Subcutaneous preadipocyte (primary cell): ENCODE measurements around the gene FITM1. TPM values are rescaled to one million over a fixed set of nuclear protein-coding genes. Genes with fewer than 3 reads are reported as not detected.

ENCODE experiments used
- small RNA-seq: library from RNA; depleted of rRNA; stranded (forward); fragments of <200 nt; gene quantifications from one replicate; pipeline ENCODE3, GENCODE V24; 2012
- total RNA-seq: library from RNA; depleted of rRNA; stranded (reverse); fragments of >200 nt; gene quantifications from 2 replicates; pipeline ENCODE4 v1.2.3, GENCODE V29; 2012

Gene FITM1, protein sequence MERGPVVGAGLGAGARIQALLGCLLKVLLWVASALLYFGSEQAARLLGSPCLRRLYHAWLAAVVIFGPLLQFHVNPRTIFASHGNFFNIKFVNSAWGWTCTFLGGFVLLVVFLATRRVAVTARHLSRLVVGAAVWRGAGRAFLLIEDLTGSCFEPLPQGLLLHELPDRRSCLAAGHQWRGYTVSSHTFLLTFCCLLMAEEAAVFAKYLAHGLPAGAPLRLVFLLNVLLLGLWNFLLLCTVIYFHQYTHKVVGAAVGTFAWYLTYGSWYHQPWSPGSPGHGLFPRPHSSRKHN
- total RNA-seq = 0.37 TPM in 1 of 2 replicates, not detected in the other

DNA sequence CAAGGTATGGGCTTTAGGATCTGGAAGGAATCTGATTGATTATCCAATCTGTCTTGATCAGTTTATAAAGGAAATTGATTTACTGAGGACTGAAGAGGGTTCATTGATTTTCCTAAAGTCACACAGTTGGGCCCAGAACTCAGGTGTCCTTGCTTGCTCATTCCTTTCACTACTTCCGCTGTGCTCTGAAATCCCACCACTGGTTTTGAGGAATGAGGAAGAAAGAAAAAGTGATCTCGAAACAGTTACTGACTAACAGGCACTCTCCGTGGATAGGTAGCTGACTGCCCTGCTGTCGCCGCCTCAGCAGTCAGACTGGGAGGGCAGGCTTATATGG, at the start of gene FITM1:
TSS of gene FITM1 (plus strand) at position 280 of the 337 bp plus-strand sequence. CDS start 905 bp downstream, outside the sequence.

DNA sequence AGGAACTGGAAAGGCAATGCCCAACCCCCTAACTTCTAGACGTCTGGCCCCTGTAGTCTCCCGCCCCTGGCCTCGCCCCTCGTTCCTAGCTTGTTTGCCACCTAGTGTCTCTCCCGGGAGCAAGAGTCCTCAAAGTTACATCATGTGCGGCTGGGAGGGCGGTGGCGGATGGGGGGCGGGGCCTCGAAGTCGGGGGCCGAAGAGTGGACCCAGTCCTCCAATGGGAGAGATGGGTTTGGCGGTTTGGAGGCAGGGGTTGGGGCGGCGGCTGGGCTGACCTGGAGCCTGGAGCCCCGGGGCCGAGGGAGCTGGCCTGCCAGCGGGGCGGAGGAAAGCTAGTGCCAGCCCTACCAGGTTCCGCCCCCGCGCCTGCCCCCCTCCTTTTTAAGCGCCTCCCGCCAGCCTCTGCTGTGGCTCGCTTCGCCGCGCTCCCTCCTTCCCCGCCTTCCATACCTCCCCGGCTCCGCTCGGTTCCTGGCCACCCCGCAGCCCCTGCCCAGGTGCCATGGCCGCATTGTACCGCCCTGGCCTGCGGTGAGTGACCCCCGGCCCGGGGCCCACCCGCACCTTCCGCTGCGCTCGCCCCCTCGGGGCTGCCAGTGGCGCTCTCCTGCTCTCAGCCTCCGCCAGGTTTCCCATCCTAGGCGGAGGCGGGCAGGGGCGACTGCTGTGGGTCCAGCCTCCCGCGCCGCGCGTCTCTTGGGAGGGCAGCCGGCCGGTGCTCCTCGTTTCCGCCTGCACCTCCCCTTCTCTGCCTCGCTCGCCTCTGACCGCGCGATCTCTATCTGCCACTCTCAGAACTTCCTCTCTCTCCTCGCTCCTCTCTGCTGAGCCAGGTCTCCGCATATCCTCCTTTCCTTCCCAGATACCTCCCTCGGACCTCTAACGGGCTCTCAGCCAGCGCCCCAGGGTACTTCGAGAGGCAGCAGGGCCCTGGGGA, 36.3 kb upstream of the FITM1 start, which contains the start of gene PCK2:
TSS of gene PCK2 (plus strand) at position 411 of the 940 bp plus-strand sequence. CDS start at position 506, 95 bp downstream.

DNA sequence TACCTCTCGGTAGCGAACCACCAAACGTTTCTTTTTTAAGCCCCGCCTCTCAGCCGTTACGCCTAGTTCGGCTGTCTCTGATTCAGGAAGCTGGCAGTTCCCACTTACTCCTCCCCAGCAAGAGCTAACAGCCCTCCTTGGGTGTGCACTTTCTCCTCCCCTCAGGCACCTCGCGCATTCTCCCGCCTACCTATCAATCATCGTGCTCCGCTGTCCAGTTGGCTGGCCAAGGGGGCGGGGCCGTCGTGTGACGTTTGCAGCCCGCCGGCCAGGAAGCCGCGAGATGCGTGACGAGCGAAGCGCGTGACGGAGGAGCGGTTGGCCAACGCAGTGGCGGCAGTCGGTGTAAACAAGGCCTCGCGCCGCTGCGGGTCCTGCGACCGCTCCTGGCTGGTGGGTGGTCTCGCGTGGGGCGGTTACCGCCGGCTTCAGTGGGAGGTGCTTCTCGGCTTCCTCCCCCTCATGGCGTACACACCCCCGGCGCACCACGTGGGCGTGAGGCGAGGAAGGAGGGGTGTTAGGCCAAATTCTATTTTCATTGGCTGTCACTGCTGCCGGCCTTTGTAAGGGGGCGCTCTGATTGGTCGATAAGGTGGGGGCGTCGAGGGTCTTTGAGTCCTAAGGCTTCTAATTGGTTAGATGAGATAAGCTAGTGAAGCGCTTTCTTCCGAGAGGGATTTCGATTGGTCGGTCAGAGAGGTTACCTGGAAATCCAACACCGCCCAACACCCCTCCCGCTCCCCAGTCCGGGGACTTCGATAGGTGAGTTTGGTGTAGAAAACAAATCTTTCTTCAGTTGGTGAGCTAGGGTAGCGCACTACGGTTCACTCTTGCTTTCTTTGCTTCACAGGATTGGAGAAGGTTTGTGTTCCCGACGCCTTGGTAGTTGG, 15.7 kb upstream of the FITM1 start, which contains the start of the genes DCAF11 and NRL:
TSS of gene DCAF11 (plus strand) at position 246 of the 890 bp plus-strand sequence. CDS start 818 bp downstream, outside the sequence.
TSS of gene NRL (minus strand) at position 418 of the 890 bp plus-strand sequence. CDS start 32,101 bp downstream, outside the sequence.

DNA sequence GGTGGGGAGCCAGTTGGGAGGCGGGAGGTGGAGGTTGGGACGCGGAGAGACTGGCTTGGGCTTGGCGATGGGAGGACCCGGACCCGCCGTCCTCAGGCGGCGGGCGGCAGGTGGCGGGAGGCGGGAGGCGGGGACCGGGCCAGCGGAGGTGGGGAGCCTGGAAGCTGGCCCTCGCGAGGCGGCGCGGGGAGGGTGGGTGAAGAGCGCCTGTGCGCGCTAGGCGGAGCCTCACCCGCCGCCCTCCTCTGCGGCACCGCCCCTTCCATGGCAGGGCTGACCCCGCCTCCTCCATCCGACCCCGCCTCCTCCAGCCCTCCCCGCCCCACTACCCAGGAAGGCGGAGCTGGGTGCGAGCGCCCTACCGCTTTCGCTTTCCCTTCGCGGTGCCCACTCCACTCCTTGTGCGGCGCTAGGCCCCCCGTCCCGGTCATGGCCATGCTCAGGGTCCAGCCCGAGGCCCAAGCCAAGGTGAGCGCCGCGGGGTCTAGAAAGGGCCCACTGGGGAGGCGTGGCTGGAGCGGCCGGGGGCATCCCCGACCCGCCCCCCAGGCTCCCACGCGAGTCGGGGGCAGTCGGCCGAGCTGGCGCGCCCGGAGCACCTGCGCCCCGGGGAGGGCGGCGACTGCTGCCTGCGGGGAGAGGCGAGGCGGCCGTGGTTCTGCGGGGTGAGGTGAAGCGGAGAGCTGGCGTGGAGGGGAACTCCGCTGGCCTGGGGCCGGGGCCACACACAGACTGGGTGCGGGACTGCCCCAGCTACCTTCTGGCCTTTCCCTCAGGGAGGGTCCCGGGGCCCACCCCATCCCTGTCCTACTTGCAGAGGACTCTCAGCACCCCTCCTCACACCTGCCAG, 5.6 kb downstream of the FITM1 start, which contains the start of gene PSME1:
TSS of gene PSME1 (plus strand) at position 361 of the 850 bp plus-strand sequence. CDS start at position 430, 69 bp downstream.

DNA sequence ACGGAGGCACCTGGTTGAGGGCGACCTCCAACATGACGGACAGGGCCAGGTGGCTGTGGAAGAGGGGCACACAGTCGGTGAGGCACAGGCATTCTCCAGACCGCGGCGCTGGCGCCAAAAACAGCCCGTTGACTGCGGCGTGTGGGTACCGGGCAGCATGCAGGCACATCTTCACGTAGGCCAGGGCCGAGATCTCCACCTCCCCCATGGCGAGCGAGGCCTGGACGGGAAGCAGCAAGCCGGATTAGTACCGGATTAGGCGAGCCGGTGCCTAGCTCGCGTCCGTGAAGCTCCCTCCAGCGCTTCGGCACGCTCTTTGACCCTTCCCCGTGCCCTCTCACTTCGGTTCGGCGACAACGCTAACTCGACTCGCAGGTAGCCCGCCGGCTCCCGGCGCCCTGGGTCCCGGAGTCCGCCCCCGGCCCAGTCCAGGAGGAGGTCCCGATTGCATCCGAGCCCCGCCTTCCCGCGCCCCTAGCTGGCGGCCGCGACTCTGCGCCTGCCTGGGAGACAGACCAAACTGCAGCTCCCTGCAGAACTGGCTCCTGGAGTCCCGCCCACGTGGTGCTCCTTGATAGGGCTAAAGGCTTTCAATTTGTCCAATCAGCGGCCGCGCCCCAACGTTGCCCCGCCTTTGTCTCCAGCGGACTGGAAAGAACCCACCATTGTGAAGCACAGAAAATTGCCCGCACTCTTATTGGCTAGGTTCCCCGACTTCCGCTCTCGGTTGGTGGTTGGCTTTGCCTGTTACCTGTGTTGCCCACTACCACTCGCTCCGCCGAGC, 10.8 kb downstream of the FITM1 start, which contains the start of gene EMC9:
TSS of gene EMC9 (minus strand) at position 495 of the 784 bp plus-strand sequence. CDS start at position 208, 287 bp downstream.

DNA sequence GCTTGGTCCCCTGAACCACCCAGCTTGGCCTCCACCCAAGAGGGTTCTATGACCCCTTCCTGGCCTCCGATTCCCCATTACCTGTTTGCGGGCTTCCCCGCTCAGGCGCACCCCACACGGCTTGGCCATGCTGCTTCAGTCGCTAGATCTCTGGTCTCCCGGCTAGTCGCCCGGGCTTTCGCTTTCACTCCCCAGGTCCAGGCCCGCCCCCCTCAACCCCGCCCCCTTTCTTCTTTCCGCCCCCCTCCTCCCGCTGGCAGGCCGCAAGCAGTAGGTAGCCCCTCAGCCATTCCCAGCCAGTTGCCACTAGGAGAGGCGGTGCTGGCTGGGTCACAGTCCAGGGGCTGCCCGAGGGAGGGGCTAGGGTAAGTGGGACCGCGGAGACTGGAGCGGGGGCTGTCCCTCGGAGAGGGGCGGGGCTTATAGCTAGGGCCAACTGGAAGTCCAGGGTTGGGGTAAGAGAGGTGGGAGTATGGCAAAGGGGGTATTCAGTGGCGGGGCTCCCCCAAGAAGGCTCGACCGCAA, 16.1 kb downstream of the FITM1 start, which contains the start of gene PSME2:
TSS of gene PSME2 (minus strand) at position 158 of the 525 bp plus-strand sequence. CDS start at position 129, 29 bp downstream.

DNA sequence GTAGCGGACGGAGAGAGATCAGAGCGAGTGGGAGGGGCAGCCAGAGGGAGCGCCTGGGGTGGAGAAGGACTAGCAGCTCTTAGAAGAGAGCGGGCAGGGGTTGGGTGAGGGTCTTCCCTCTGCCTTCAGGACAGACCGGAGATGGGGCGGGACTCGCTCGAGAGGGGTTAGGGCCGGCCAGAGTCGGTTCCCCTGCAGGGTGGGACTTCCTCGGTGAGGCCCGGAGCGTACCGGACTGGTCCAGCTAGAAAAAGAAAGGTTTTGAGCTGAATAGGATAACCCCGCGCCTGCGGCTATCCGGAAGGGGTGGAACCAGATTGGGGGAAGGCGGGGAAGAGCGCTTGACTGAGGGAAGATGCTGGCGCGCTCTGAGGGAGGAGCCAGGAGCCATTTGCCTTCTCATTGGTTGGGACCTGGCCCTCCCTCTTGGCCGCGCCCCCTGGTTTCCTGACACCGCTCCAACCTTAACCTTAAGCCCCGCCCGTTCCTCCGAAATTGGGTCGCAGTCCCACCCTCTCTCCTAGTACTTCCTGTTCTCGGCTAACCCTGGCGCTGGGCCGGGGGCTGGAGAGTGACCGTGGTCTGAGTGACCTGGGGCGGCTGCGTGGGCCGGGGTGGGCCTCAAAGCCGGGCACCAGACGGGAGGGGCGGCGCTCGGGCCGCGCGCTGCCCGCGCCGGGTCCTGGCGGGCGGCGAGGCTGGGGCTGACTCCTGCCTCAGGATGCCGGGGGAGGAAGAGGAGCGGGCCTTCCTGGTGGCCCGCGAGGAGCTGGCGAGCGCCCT, 16.7 kb downstream of the FITM1 start, which contains the start of gene RNF31:
TSS of gene RNF31 (plus strand) at position 521 of the 783 bp plus-strand sequence. CDS start at position 722, 201 bp downstream.

DNA sequence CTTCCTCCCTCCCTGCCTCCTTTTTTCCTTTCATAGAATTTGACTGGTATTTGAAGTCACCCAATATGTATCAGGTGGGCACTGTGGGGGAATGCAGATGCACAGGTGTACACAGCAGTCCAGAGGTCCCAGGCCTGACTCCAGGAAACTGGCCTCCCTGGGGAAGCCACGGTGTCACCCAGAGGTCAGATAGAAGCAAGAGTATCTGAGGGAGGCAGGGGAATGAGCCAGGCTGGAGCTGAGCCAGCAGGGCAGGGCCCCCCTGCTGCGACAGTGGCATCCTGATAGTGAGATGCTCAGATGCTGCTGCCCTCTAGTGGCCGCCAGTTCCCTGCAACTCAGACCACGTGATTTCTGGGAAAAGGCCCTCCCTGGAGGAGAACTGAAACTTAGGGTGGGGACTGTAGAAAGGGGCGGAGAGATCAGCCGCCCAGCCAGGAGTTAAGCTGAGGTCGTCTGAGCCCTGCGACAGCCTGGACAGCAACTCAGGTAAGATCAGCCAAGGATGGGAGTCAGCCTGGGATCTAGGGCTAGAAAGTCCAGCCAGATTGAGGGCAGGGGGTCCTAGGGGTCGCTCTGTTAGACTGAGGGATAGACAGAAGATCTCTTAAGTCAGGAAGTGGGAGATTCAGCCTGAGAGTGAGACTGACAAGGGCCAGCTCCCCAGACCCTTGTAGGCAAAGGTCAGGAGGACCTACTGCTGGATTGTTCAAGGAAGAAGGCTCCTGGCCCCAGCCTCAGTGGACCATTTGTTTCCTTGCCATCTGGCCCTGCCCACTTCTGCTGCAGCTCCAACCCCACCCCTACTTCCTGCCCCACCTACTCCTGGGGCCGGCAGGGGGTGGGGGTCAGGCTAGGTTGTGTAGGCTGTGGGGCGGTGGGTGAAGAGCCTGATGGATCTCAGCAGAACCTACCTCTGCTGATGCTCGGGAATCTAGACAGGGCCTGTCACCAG, 30.7 kb downstream of the FITM1 start, which contains the start of gene IRF9:
TSS of gene IRF9 (plus strand) at position 416 of the 955 bp plus-strand sequence. CDS start 880 bp downstream, outside the sequence.

DNA sequence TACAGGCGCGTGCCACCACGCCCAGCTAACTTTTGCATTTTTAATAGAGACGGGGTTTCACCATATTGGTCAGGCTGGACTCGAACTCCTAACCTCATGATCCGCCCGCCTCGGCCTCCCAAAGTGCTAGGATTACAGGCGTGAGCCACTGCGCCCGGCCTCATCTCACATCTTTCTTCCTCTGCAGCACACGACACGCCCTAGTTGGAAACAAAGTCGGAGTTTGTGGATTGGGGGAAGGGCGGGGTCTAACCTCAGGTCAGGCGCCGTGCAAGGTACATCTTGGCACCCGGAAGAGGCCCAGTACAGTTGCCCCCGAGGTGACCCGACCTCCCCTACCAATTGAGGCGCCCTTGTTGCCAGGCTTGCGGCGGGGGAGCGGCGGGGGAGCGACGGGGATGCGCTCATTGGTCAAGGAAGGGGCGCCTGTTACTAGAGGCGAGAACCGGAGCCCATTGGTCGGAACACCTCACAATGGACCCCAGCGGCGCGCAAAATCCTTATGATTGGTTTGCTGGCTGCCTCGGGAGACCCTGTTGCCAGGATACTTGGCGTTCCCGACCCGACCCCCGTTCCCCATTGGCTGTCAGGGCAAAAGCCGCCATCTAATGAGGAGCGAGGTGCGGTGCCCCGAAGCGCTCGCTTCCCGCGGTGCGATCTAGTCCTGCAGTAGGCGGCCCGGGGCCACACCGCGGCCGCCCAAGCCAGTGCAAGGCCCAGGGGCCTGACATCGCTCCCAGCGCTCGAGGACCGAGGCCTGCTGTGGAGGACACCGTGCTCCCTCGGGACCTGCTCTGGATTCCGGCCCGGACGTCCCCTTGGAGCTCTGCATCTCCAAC, 41.2 kb downstream of the FITM1 start, which contains the start of gene REC8:
TSS of gene REC8 (plus strand) at position 659 of the 839 bp plus-strand sequence. CDS start 473 bp downstream, outside the sequence.

Small RNA genes within 50 kb of the gene (small RNA-seq; reads per million reads assigned to genes)
- gene IPO4 = 0.19 reads per million
- gene IRF9 = not detected
- gene RNA5SP383 = 0.22 reads per million

Other genes starting within 250 kb of the FITM1 start
- gene DHRS4, start 176.9 kb upstream of the FITM1 start, total RNA-seq = 35.0 and 41.2 TPM in 2 replicates
- gene DHRS4L2, start 141.7 kb upstream of the FITM1 start, total RNA-seq = 9.2 and 11.0 TPM in 2 replicates
- under 0.01 TPM in 1 of 2 replicates, not detected in the other for gene CARMIL3, start 78.7 kb upstream of the FITM1 start, total RNA-seq
- not detected in 2 replicates for gene CPNE6, start 59.1 kb upstream of the FITM1 start, total RNA-seq
- gene PCK2, start 36.3 kb upstream of the FITM1 start, total RNA-seq = 10.3 and 13.9 TPM in 2 replicates
- gene DCAF11, start 15.9 kb upstream of the FITM1 start, total RNA-seq = 44.5 and 46.1 TPM in 2 replicates
- 0.78 and 1.1 TPM in 2 replicates for gene NRL, start 15.7 kb upstream of the FITM1 start, total RNA-seq
- gene PSME1, start 5.5 kb downstream of the FITM1 start, total RNA-seq = 62.9 and 93.7 TPM in 2 replicates
- 12.1 and 13.3 TPM in 2 replicates for gene EMC9, start 10.9 kb downstream of the FITM1 start, total RNA-seq
- 72.1 and 87.5 TPM in 2 replicates for gene PSME2, start 16.0 kb downstream of the FITM1 start, total RNA-seq
- gene RNF31, start 16.8 kb downstream of the FITM1 start, total RNA-seq = 40.8 and 43.8 TPM in 2 replicates
- gene IRF9, start 30.6 kb downstream of the FITM1 start, total RNA-seq = 38.3 and 59.5 TPM in 2 replicates
- 1.8 TPM in 2 replicates for gene REC8, start 41.4 kb downstream of the FITM1 start, total RNA-seq
- 74.6 and 97.4 TPM in 2 replicates for gene IPO4, start 58.2 kb downstream of the FITM1 start, total RNA-seq
- 53.2 and 56.2 TPM in 2 replicates for gene TM9SF1, start 64.8 kb downstream of the FITM1 start, total RNA-seq
- under 0.01 and 0.20 TPM in 2 replicates for gene TSSK4, start 75.0 kb downstream of the FITM1 start, total RNA-seq
- 10.0 and 10.3 TPM in 2 replicates for gene CHMP4A, start 82.8 kb downstream of the FITM1 start, total RNA-seq
- gene MDP1, start 85.4 kb downstream of the FITM1 start, total RNA-seq = 10.8 and 14.7 TPM in 2 replicates
- 84.3 and 102 TPM in 2 replicates for gene NEDD8, start 101.7 kb downstream of the FITM1 start, total RNA-seq
- 54.2 and 64.3 TPM in 2 replicates for gene GMPR2, start 102.3 kb downstream of the FITM1 start, total RNA-seq
- 37.7 and 46.3 TPM in 2 replicates for gene TINF2, start 112.0 kb downstream of the FITM1 start, total RNA-seq
- gene TGM1, start 132.5 kb downstream of the FITM1 start, total RNA-seq = 0.78 and 1.1 TPM in 2 replicates
- gene RABGGTA, start 140.9 kb downstream of the FITM1 start, total RNA-seq = 22.4 and 30.1 TPM in 2 replicates
- gene DHRS1, start 169.1 kb downstream of the FITM1 start, total RNA-seq = 10.0 and 16.2 TPM in 2 replicates
- 19.1 and 27.2 TPM in 2 replicates for gene NOP9, start 169.2 kb downstream of the FITM1 start, total RNA-seq
- 1.2 and 2.2 TPM in 2 replicates for gene CIDEB, start 177.3 kb downstream of the FITM1 start, total RNA-seq
- gene LTB4R2, start 179.5 kb downstream of the FITM1 start, total RNA-seq = 5.3 and 5.5 TPM in 2 replicates
- 1.4 and 2.2 TPM in 2 replicates for gene LTB4R, start 180.8 kb downstream of the FITM1 start, total RNA-seq
- gene ADCY4, start 204.4 kb downstream of the FITM1 start, total RNA-seq = 3.7 and 11.5 TPM in 2 replicates
- 3.7 TPM in 2 replicates for gene RIPK3, start 209.3 kb downstream of the FITM1 start, total RNA-seq
- gene NFATC4, start 237.5 kb downstream of the FITM1 start, total RNA-seq = 53.3 and 54.0 TPM in 2 replicates